ENCODE data around the gene BAG2.
A peak's percentile ranks its signal among the peaks of the same experiment; 100 is the strongest.

Gene BAG2

DNA sequence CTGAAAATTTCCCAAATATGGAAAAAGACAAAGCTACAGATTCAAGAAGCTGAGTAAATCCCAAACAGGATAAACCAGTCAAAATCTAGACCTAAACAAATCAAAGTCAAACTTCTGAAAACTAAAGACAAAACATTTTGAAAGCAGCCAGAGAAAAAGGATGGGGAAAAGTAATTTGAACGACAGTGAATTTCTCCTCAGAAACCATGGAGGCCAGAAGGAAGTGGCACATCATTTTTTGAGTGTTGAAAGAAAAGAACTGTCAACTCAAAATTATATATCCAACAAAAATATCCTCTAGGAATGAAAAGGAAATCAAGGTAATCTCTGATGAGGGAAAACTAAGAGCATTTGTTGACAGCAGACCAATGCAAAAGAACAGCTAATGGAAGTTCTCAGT lies 43.1 kb downstream of the BAG2 start:
- in situ Hi-C loops (cut with MboI; ENCODE audit: low sequenced_read_pairs, unreplicated experiment): no loop called here
- DNase-seq (ENCODE audit: low spot score): no peak
- TF ChIP-seq, protein P1, sequence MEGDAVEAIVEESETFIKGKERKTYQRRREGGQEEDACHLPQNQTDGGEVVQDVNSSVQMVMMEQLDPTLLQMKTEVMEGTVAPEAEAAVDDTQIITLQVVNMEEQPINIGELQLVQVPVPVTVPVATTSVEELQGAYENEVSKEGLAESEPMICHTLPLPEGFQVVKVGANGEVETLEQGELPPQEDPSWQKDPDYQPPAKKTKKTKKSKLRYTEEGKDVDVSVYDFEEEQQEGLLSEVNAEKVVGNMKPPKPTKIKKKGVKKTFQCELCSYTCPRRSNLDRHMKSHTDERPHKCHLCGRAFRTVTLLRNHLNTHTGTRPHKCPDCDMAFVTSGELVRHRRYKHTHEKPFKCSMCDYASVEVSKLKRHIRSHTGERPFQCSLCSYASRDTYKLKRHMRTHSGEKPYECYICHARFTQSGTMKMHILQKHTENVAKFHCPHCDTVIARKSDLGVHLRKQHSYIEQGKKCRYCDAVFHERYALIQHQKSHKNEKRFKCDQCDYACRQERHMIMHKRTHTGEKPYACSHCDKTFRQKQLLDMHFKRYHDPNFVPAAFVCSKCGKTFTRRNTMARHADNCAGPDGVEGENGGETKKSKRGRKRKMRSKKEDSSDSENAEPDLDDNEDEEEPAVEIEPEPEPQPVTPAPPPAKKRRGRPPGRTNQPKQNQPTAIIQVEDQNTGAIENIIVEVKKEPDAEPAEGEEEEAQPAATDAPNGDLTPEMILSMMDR (IDR thresholded peaks at IDR 0.05; ENCODE audit: borderline replicate concordance, control extremely low read depth, extremely low read depth, insufficient read depth, missing control alignments): no peak

- TF ChIP-seq, protein P1 (IDR thresholded peaks at IDR 0.05; ENCODE audit: borderline replicate concordance, control extremely low read depth, extremely low read depth, insufficient read depth, missing control alignments): no peak
- in situ Hi-C loops (cut with MboI; ENCODE audit: low sequenced_read_pairs, unreplicated experiment): no loop called here
- DNase-seq (ENCODE audit: low spot score): no peak
These were observed 44.3 kb downstream of the BAG2 start for GRCh38 chr6:57216235-57217101.

GRCh38 chr6:57217270-57217669 lies 45.1 kb downstream of the BAG2 start:
- TF ChIP-seq, protein P1 (IDR thresholded peaks at IDR 0.05; ENCODE audit: borderline replicate concordance, control extremely low read depth, extremely low read depth, insufficient read depth, missing control alignments): no peak
- no peak for DNase-seq (ENCODE audit: low spot score)
- in situ Hi-C loops (cut with MboI; ENCODE audit: low sequenced_read_pairs, unreplicated experiment): no loop called here

DNA sequence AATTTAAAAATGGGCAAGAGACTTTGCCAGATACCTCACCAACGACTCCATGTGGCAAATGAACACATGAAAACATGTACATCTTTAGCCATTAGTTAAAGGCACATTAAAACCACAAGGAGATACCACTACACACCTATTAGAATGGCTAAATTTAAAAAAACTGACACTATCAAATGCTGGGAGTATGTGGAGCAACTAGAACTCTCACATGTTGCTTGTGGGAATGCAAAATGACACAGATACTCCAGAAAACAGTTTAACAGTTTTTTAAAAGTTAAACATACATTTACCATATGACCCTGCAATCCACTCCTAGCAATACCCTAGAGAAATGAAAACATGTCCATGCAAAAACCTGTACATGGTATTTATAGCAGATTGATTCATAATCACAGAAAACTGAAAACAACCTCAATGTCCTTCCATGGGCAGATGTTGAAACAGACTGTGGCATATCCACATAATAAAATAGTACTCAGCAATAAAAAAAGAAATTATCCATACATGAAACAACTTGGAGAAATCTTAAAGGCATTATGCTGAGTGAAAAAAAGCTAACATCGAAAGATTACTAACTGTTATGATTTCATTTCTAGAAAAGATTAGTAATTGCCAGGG lies 48.1 kb downstream of the BAG2 start:
- in situ Hi-C loops (cut with MboI; ENCODE audit: low sequenced_read_pairs, unreplicated experiment): no loop called here
- no peak for DNase-seq (ENCODE audit: low spot score)
- TF ChIP-seq, protein P1 (IDR thresholded peaks at IDR 0.05; ENCODE audit: borderline replicate concordance, control extremely low read depth, extremely low read depth, insufficient read depth, missing control alignments): no peak

DNA sequence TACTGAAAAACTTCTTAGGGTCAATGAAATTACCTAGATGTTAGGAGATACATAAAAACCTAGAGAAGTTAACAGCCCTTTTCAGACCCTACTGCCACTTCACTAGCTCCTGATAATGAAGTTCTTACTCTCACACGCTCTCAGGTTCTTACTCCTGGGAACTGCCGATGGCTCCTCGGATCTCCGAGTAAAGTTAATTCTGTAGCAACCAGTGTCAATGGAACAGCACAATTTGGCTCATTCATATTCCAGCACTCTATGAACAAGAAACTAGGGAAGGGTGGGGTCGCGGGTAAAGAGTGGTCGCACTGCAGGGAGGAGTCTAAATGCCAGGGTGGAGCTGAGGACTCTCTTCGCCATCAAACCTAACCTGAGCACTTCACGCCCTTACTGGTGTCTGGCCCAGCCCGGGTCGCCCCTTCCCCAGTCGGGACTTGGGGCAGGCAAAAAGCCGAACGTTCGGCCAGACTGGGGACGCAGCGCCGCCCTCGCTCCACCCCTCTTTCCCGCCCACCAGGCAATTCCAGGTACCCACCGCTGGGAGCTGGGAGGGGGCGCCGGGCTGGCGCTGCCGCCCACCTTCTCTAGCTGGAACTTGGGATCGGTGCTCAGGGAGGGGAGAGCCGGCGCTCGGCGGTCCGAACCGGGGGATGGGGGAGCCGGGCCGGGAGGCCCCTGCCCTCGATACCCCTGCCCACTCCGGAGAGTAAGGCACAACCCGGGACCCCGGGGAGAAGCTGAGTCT lies 49.2 kb downstream of the BAG2 start:
- peak; percentile 72 for DNase-seq (ENCODE audit: low spot score)
- in situ Hi-C loops (cut with MboI; ENCODE audit: low sequenced_read_pairs, unreplicated experiment): no loop called here
- TF ChIP-seq, protein P1 (IDR thresholded peaks at IDR 0.05; ENCODE audit: borderline replicate concordance, control extremely low read depth, extremely low read depth, insufficient read depth, missing control alignments): peak; percentile 17

- TF ChIP-seq, protein P1 (IDR thresholded peaks at IDR 0.05; ENCODE audit: borderline replicate concordance, control extremely low read depth, extremely low read depth, insufficient read depth, missing control alignments): no peak
These were observed 50.0 kb downstream of the BAG2 start, which contains the start of gene RAB23 for GRCh38 chr6:57221936-57222742. TSS of gene RAB23 (minus strand) at chr6:57222307. CDS start at chr6:57210380, 11,927 bp downstream.

More at GRCh38 chr6:57221936-57222742, 50.0 kb downstream of the BAG2 start, which contains the start of gene RAB23:
- DNase-seq (ENCODE audit: low spot score): peak; percentile 91
- in situ Hi-C loops (cut with MboI; ENCODE audit: low sequenced_read_pairs, unreplicated experiment): no loop called here

All from GM13976 (cell line).